Prostate gland (tissue), 2 donors: ENCODE results near the gene ANAPC1.
"Not testable (repeated sequence)": the region's sequence is repeated elsewhere in the genome, so short reads cannot be mapped to it uniquely, and the experiment has no call there.

Experiments
- CTCF ChIP-seq, 4 experiments: fragments of 200-600 bp in 2 of 4; fragments of 450-650 bp in 2 of 4; sonication (generic) in 2 of 4; IDR thresholded peaks; 1 replicate in 3 of 4; 2 replicates in 1 of 4; pipeline ENCODE4 v1.5.1; 2016 to 2019; ENCODE audit warnings: antibody characterized with exemption in 4 of 4, mild to moderate bottlenecking in 2 of 4, moderate library complexity in 2 of 4
- POLR2A ChIP-seq: fragments of 450-650 bp; IDR thresholded peaks from one replicate; pipeline ENCODE4 v1.6.1; 2016; ENCODE audit warnings: antibody characterized with exemption, mild to moderate bottlenecking

DNA sequence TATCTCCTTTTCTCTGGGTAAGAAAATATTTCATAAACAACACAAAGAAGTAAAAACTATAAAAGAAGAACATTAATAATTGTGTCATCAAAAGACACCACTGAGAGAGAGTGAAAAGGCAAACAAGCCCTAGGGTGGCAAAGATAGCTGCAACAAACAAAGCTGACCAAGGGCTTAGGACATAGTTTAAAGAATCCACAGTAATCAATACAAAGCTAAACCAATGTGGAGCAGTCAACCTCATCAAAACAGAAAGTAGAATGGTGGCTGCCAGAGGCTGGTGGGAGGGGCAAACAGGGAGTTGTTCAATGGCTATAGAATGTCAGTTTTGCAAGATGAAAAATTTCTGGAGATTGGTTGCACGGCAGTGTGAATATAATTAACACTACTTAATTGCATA lies 93.4 kb downstream of the ANAPC1 start:
- TF ChIP-seq CTCF (IDR thresholded peaks at IDR 0.05); POLR2A: not testable (repeated sequence)
